Measurements from ENCODE around the gene TNPO2. TPM values are rescaled to one million over a fixed set of nuclear protein-coding genes. Genes with fewer than 3 reads are reported as not detected.
A peak's percentile ranks its signal among the peaks of the same experiment; 100 is the strongest.

Gene TNPO2
- total and polyA plus RNA-seq, 2 of the 13 experiments (the other 11 are each of a cell fraction or from before 2014, with no cell fraction given): 31.7 to 61.0 TPM

DNA sequence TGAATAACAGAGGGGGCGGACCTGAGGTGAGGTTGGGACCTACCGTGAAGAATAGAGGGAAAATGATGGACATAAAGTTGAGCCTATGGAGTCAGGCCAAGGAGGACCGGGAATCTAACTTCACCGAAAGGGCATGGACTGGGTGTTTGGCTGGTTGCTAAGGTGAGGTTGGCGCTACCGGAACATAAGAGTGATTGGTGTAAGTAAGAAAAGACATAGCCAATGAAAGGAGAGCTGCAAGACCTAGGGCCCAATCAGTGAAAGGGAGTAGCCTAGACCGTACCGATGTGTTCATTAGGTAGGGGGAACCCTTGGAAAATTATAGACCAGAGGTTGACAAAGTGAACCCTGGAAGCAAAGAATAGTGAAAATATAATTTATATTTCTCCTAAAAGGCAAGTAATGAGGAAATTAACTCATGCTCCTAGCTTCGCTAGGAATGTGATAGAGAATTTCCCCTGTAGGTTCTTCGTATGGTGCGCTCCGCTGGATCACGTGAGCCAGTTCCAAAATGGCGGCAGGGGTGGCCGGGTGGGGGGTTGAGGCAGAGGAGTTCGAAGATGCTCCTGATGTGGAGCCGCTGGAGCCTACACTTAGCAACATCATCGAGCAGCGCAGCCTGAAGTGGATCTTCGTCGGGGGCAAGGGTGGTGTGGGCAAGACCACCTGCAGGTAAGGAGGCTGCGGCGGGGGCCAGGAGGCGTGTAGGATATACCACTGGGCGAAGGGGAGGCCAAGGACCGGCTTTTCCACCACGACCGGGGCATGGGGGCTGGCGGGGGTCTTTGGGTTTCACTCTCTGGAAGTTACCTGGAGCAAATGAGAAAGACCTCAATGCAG is 13.5 kb upstream of the TNPO2 start, which contains the start of gene GET3 (continued):
- TF ChIP-seq ZMYM3 (CRISPR knock-in tag; IDR thresholded peaks at IDR 0.05): no peak
- TF ChIP-seq RFXANK (CRISPR knock-in tag; IDR thresholded peaks at IDR 0.05): 0 out of 2 replicates have a peak, but pooled peaks have one; percentile 4
- 0 out of 2 replicates have a peak, but pooled peaks have one; percentile 36 for TF ChIP-seq ZNF768 (CRISPR knock-in tag; IDR thresholded peaks at IDR 0.05)
- TF ChIP-seq NAIF1 (CRISPR knock-in tag; IDR thresholded peaks at IDR 0.05; ENCODE audit: borderline replicate concordance): no peak
- no peak for TF ChIP-seq FOXP1 (IDR thresholded peaks at IDR 0.05)
- no peak for TF ChIP-seq FOXP1 (CRISPR knock-in tag; IDR thresholded peaks at IDR 0.05)
- TF ChIP-seq ZNF790 (CRISPR knock-in tag; IDR thresholded peaks at IDR 0.05; ENCODE audit: borderline replicate concordance): 0 out of 2 replicates have a peak, but pooled peaks have one; percentile 39
- TF ChIP-seq, protein P1, sequence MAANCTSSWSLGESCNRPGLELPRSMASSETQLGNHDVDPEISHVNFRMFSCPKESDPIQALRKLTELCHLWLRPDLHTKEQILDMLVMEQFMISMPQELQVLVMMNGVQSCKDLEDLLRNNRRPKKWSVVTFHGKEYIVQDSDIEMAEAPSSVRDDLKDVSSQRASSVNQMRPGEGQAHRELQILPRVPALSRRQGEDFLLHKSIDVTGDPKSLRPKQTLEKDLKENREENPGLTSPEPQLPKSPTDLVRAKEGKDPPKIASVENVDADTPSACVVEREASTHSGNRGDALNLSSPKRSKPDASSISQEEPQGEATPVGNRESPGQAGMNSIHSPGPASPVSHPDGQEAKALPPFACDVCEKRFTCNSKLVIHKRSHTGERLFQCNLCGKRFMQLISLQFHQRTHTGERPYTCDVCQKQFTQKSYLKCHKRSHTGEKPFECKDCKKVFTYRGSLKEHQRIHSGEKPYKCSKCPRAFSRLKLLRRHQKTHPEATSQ (CRISPR knock-in tag; IDR thresholded peaks at IDR 0.05; ENCODE audit: borderline replicate concordance): no peak
- TF ChIP-seq HDAC1 (CRISPR knock-in tag; IDR thresholded peaks at IDR 0.05): peak; percentile 97
- no peak for TF ChIP-seq ADNP (CRISPR knock-in tag; IDR thresholded peaks at IDR 0.05)
- TF ChIP-seq, protein P2, sequence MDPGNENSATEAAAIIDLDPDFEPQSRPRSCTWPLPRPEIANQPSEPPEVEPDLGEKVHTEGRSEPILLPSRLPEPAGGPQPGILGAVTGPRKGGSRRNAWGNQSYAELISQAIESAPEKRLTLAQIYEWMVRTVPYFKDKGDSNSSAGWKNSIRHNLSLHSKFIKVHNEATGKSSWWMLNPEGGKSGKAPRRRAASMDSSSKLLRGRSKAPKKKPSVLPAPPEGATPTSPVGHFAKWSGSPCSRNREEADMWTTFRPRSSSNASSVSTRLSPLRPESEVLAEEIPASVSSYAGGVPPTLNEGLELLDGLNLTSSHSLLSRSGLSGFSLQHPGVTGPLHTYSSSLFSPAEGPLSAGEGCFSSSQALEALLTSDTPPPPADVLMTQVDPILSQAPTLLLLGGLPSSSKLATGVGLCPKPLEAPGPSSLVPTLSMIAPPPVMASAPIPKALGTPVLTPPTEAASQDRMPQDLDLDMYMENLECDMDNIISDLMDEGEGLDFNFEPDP (CRISPR knock-in tag; conservative IDR thresholded peaks at IDR 0.05): no peak
- no peak for TF ChIP-seq ZNF24 (IDR thresholded peaks at IDR 0.05)
- no peak for TF ChIP-seq ZNF558 (CRISPR knock-in tag; IDR thresholded peaks at IDR 0.05; ENCODE audit: borderline replicate concordance)
- no peak for TF ChIP-seq CHD4 (IDR thresholded peaks at IDR 0.05; ENCODE audit: borderline replicate concordance, low read length)
- TF ChIP-seq, protein P3, sequence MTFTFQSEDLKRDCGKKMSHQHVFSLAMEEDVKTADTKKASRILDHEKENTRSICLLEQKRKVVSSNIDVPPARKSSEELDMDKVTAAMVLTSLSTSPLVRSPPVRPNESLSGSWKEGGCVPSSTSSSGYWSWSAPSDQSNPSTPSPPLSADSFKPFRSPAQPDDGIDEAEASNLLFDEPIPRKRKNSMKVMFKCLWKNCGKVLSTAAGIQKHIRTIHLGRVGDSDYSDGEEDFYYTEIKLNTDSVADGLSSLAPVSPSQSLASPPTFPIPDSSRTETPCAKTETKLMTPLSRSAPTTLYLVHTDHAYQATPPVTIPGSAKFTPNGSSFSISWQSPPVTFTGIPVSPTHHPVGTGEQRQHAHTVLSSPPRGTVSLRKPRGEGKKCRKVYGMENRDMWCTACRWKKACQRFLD (CRISPR knock-in tag; IDR thresholded peaks at IDR 0.05; ENCODE audit: borderline replicate concordance): 0 out of 2 replicates have a peak, but pooled peaks have one; percentile 50
- TF ChIP-seq NRL (CRISPR knock-in tag; IDR thresholded peaks at IDR 0.05; ENCODE audit: borderline replicate concordance): no peak; the same call in 1 of the 2 replicates
- TF ChIP-seq MBNL3 (CRISPR knock-in tag; conservative IDR thresholded peaks at IDR 0.05): no peak
- peak; percentile 49; the same call in 1 of the 2 replicates for TF ChIP-seq SALL1 (CRISPR knock-in tag; IDR thresholded peaks at IDR 0.05)
- peak; percentile 55; the same call in 1 of the 2 replicates for TF ChIP-seq MIXL1 (CRISPR knock-in tag; IDR thresholded peaks at IDR 0.05)
- TF ChIP-seq MTA1 (CRISPR knock-in tag; IDR thresholded peaks at IDR 0.05; ENCODE audit: borderline replicate concordance): no peak
- no peak for TF ChIP-seq ZNF235 (CRISPR knock-in tag; IDR thresholded peaks at IDR 0.05; ENCODE audit: borderline replicate concordance)
- no peak for TF ChIP-seq RCOR2 (CRISPR knock-in tag; IDR thresholded peaks at IDR 0.05)
- no peak for TF ChIP-seq HNRNPL (IDR thresholded peaks at IDR 0.05; ENCODE audit: low read depth, low read length)
- TF ChIP-seq ZNF282 (IDR thresholded peaks at IDR 0.05; ENCODE audit: partially characterized antibody): no peak
- no peak for TF ChIP-seq ZNF354B (CRISPR knock-in tag; IDR thresholded peaks at IDR 0.05)
- TF ChIP-seq SMAD1 (CRISPR knock-in tag; IDR thresholded peaks at IDR 0.05; ENCODE audit: borderline replicate concordance, low read depth): no peak
- TF ChIP-seq, protein P4, sequence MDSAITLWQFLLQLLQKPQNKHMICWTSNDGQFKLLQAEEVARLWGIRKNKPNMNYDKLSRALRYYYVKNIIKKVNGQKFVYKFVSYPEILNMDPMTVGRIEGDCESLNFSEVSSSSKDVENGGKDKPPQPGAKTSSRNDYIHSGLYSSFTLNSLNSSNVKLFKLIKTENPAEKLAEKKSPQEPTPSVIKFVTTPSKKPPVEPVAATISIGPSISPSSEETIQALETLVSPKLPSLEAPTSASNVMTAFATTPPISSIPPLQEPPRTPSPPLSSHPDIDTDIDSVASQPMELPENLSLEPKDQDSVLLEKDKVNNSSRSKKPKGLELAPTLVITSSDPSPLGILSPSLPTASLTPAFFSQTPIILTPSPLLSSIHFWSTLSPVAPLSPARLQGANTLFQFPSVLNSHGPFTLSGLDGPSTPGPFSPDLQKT (CRISPR knock-in tag; IDR thresholded peaks at IDR 0.05; ENCODE audit: borderline replicate concordance): no peak
